ENCODE data around the gene BAIAP3. TPM values are rescaled to one million over a fixed set of nuclear protein-coding genes. Genes with fewer than 3 reads are reported as not detected.

Gene BAIAP3
- polyA plus RNA-seq, 1 donor from 2014 or later = 65.2 TPM

GRCh38 chr16:1285669-1286512 is 47.6 kb upstream of the BAIAP3 start:
- H3F3A ChIP-seq (ENCODE audit: insufficient read depth, low read length, poor library complexity, severe bottlenecking) = no peaks in the 10 kb centered on the region
- H3K79me2 ChIP-seq (replicated peaks; ENCODE audit: insufficient read depth, low read length) = no peaks in the 10 kb centered on the region
- H2AFZ ChIP-seq (ENCODE audit: low read depth, low read length) = no peak overlapping the region
- no peak for TF ChIP-seq POLR2AphosphoS5 (IDR thresholded peaks at IDR 0.05)
- TF ChIP-seq EZH2 (IDR thresholded peaks at IDR 0.05; ENCODE audit: borderline replicate concordance, insufficient read depth, low read length, poor library complexity, severe bottlenecking) = no peak
- TF ChIP-seq REST (IDR thresholded peaks at IDR 0.05; ENCODE audit: borderline replicate concordance) = no peak
- no peak for TF ChIP-seq RAD21 (conservative IDR thresholded peaks at IDR 0.05)
- TF ChIP-seq TAF1 (IDR thresholded peaks at IDR 0.05; ENCODE audit: low read depth) = no peak
- TF ChIP-seq EP300 (conservative IDR thresholded peaks at IDR 0.05; ENCODE audit: poor library complexity, severe bottlenecking) = no peak
- no peak for TF ChIP-seq MXI1 (conservative IDR thresholded peaks at IDR 0.05; ENCODE audit: poor library complexity, severe bottlenecking)
- no peak for TF ChIP-seq SMC3 (conservative IDR thresholded peaks at IDR 0.05; ENCODE audit: poor library complexity)
- TF ChIP-seq CTCF (IDR thresholded peaks at IDR 0.05; ENCODE audit: poor library complexity, severe bottlenecking) = no peak
- no peaks in the 10 kb centered on the region for H3K9me2 ChIP-seq (ENCODE audit: insufficient read depth, low read length)
- no peak overlapping the region for H3K4me2 ChIP-seq (ENCODE audit: low read length)
- no peaks in the 10 kb centered on the region for H3K36me3 ChIP-seq (ENCODE audit: insufficient read depth, low read length)
- no peaks in the 10 kb centered on the region for H3K27me3 ChIP-seq (ENCODE audit: insufficient read depth, low read depth, low read length)
- H3K27ac ChIP-seq (ENCODE audit: low read length) = no peak overlapping the region
- H3K4me3 ChIP-seq (ENCODE audit: low read length) = no peak overlapping the region
- H3K9ac ChIP-seq (ENCODE audit: low read length) = no peak overlapping the region
- no peaks in the 10 kb centered on the region for H4K20me1 ChIP-seq (ENCODE audit: insufficient read depth)
- no peaks in the 10 kb centered on the region for H3K9me3 ChIP-seq (ENCODE audit: low read length)

GRCh38 chr16:1286513-1287094 is 46.8 kb upstream of the BAIAP3 start:
- no peak overlapping the region for H2AFZ ChIP-seq (ENCODE audit: low read depth, low read length)
- no peaks in the 10 kb centered on the region for H3K36me3 ChIP-seq (ENCODE audit: insufficient read depth, low read length)
- H3F3A ChIP-seq (ENCODE audit: insufficient read depth, low read length, poor library complexity, severe bottlenecking) = no peaks in the 10 kb centered on the region
- no peaks in the 10 kb centered on the region for H3K79me2 ChIP-seq (replicated peaks; ENCODE audit: insufficient read depth, low read length)
- H4K20me1 ChIP-seq (ENCODE audit: insufficient read depth) = no peaks in the 10 kb centered on the region
- TF ChIP-seq REST (IDR thresholded peaks at IDR 0.05; ENCODE audit: borderline replicate concordance) (no peak), EP300 (conservative IDR thresholded peaks at IDR 0.05; ENCODE audit: poor library complexity, severe bottlenecking) (no peak), POLR2AphosphoS5 (IDR thresholded peaks at IDR 0.05) (no peak), RAD21 (conservative IDR thresholded peaks at IDR 0.05) (no peak), MXI1 (conservative IDR thresholded peaks at IDR 0.05; ENCODE audit: poor library complexity, severe bottlenecking) (no peak), SMC3 (conservative IDR thresholded peaks at IDR 0.05; ENCODE audit: poor library complexity) (no peak), TAF1 (IDR thresholded peaks at IDR 0.05; ENCODE audit: low read depth) (no peak), CTCF (IDR thresholded peaks at IDR 0.05; ENCODE audit: poor library complexity, severe bottlenecking) (no peak), EZH2 (IDR thresholded peaks at IDR 0.05; ENCODE audit: borderline replicate concordance, insufficient read depth, low read length, poor library complexity, severe bottlenecking) (no peak)
- no peak overlapping the region for H3K9ac ChIP-seq (ENCODE audit: low read length)
- no peaks in the 10 kb centered on the region for H3K27me3 ChIP-seq (ENCODE audit: insufficient read depth, low read depth, low read length)
- H3K4me3 ChIP-seq (ENCODE audit: low read length) = no peak overlapping the region
- H3K4me2 ChIP-seq (ENCODE audit: low read length) = no peak overlapping the region
- H3K9me3 ChIP-seq (ENCODE audit: low read length) = no peaks in the 10 kb centered on the region
- H3K9me2 ChIP-seq (ENCODE audit: insufficient read depth, low read length) = no peaks in the 10 kb centered on the region
- H3K27ac ChIP-seq (ENCODE audit: low read length) = no peak overlapping the region

Data from neural cell (in vitro differentiated cells).